ENCODE results near the gene DMPK.
"Not testable (repeated sequence)": the region's sequence is repeated elsewhere in the genome, so short reads cannot be mapped to it uniquely, and the experiment has no call there.

The DMPK gene

DNA sequence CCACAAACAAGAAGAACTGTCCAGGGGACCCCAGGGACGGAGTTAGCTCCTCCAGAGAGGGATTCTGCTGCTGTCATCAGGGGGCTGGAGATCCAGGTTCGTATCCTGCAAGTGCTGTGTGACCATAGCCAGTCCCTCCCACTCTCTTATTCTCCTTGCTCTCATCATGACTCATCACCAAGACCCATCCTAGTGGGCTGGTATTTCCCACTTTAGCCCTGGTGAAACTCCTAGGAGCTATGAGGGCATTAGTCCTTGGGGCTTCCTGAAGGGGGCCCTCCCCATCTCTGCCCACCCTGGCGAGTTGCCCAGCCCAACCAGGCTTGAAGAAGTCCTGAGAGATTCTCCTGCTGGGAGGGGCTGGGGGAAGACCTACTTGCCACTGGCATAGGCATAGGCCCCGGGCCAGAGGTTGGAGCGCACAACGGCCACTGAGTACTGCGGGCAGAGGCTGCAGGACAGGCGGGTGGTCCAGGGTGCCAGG lies 17.8 kb upstream of the DMPK start:
- Histone ChIP-seq H3K79me2 (ENCODE audit: low read length) (no peaks in the 10 kb centered on the region), H3K4me2 (ENCODE audit: low read length) (peak overlapping the region; percentile 33), H3K27ac (ENCODE audit: low read length) (no peak overlapping the region), H3K36me3 (replicated peaks; ENCODE audit: low read depth, low read length) (no peaks in the 10 kb centered on the region), H2AFZ (ENCODE audit: low read depth, low read length) (no peak overlapping the region), H3K4me1 (ENCODE audit: low read length) (peaks cover 26% of the 10 kb centered on the region), H4K20me1 (ENCODE audit: insufficient read depth, low read length) (no peaks in the 10 kb centered on the region), H3K4me3 (ENCODE audit: low read length) (no peak overlapping the region), H3K27me3 (ENCODE audit: low read depth, low read length) (no peaks in the 10 kb centered on the region; the same call in 1 of the 2 replicates), H3K9ac (ENCODE audit: low read length) (no peak overlapping the region), H3K9me3 (ENCODE audit: insufficient read depth, low read length) (no peaks in the 10 kb centered on the region)
- TF ChIP-seq CTCF (IDR thresholded peaks at IDR 0.05; ENCODE audit: low read depth, low read length) (no peak), EZH2phosphoT487 (IDR thresholded peaks at IDR 0.05; ENCODE audit: low read depth) (no peak)

DNA sequence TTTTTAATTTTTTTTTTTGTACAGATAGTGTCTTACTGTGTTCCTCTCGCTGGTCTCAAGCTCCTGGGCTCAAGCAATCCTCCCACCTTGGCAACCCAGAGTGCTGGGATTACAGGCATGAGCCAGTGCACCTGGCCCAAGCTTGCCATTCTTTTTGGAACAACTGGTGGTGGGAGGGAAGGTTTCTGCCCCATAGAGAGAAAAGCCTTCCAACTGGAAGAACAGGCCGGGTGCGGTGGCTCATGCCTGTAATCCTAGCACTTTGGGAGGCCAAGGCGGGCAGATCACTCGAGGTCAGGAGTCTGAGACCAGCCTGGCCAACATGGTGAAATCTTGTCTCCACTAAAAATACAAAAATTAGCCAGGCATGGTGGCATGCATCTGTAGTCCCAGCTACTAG lies 17.3 kb upstream of the DMPK start:
- H3K27me3 ChIP-seq (ENCODE audit: low read depth, low read length); H3K9ac ChIP-seq (ENCODE audit: low read length); H3K4me3 ChIP-seq (ENCODE audit: low read length); H2AFZ ChIP-seq (ENCODE audit: low read depth, low read length); H4K20me1 ChIP-seq (ENCODE audit: insufficient read depth, low read length); H3K79me2 ChIP-seq (ENCODE audit: low read length); H3K36me3 ChIP-seq (replicated peaks; ENCODE audit: low read depth, low read length); H3K27ac ChIP-seq (ENCODE audit: low read length); H3K9me3 ChIP-seq (ENCODE audit: insufficient read depth, low read length): not testable (repeated sequence)
- H3K4me2 ChIP-seq (ENCODE audit: low read length) = peak overlapping the region; percentile 70; the same call in 1 of the 2 replicates
- peaks cover 26% of the 10 kb centered on the region for H3K4me1 ChIP-seq (ENCODE audit: low read length)

DNA sequence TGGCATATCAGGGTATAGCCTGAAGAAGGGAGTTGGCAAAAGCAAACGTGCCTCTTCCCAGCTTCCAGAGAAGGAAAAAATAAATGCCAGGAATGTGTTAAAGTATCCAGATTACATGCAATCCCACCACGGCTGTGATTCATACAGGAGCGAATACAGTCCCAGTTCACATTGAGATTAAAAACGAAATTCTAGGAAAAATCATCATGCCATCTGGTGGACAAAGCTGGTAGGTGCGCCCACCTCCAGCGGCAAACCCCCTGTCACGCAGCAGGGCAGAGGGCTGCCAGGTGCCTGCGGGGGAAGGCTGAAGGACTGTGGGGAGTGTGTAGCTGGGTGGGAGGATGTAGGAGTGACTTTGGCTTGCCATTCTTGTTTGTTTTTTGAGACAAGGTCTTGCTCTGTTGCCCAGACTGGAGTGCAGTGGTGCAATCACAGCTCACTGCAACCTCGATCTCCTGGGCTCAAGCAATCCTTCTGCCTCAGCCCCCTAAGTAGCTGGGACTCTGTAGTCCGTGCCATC lies 16.8 kb upstream of the DMPK start:
- Histone ChIP-seq H3K79me2 (ENCODE audit: low read length) (no peaks in the 10 kb centered on the region), H3K4me1 (ENCODE audit: low read length) (peaks cover 27% of the 10 kb centered on the region), H3K27me3 (ENCODE audit: low read depth, low read length) (no peaks in the 10 kb centered on the region; the same call in 1 of the 2 replicates), H3K27ac (ENCODE audit: low read length) (no peak overlapping the region), H4K20me1 (ENCODE audit: insufficient read depth, low read length) (no peaks in the 10 kb centered on the region), H2AFZ (ENCODE audit: low read depth, low read length) (0 out of 2 replicates have a peak overlapping the region, but pooled peaks have one; percentile 36), H3K9ac (ENCODE audit: low read length) (no peak overlapping the region), H3K4me2 (ENCODE audit: low read length) (peak overlapping the region; percentile 70), H3K36me3 (replicated peaks; ENCODE audit: low read depth, low read length) (no peaks in the 10 kb centered on the region), H3K9me3 (ENCODE audit: insufficient read depth, low read length) (no peaks in the 10 kb centered on the region), H3K4me3 (ENCODE audit: low read length) (peak overlapping the region; percentile 44)
- TF ChIP-seq EZH2phosphoT487 (IDR thresholded peaks at IDR 0.05; ENCODE audit: low read depth) (no peak), CTCF (IDR thresholded peaks at IDR 0.05; ENCODE audit: low read depth, low read length) (peak; percentile 94)

DNA sequence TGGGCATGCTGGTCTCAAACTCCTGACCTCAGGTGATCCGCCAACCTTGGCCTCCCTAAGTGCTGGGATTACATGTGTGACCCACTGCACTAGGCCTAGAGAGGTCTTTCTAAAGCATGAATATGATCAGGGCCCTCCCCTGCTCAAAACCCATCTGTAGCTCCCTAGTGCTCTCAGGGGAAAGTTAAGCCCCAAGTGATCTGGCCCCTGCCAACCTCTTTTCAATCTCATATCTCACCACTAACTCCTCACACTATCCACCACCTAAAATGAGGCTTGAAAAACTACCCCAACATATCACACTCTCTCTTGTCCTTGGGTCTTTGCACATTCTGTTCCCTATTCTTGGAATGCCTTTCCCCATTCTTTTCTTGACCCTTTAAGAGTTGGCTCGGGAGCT lies 12.3 kb upstream of the DMPK start:
- Histone ChIP-seq H2AFZ (ENCODE audit: low read depth, low read length) (no peak overlapping the region), H4K20me1 (ENCODE audit: insufficient read depth, low read length) (peaks cover 14% of the 10 kb centered on the region), H3K9me3 (ENCODE audit: insufficient read depth, low read length) (no peaks in the 10 kb centered on the region), H3K27me3 (ENCODE audit: low read depth, low read length) (no peaks in the 10 kb centered on the region), H3K36me3 (replicated peaks; ENCODE audit: low read depth, low read length) (peaks cover 5% of the 10 kb centered on the region), H3K4me2 (ENCODE audit: low read length) (no peak overlapping the region), H3K4me3 (ENCODE audit: low read length) (no peak overlapping the region), H3K27ac (ENCODE audit: low read length) (no peak overlapping the region), H3K79me2 (ENCODE audit: low read length) (peaks cover 15% of the 10 kb centered on the region), H3K4me1 (ENCODE audit: low read length) (peaks cover 39% of the 10 kb centered on the region), H3K9ac (ENCODE audit: low read length) (no peak overlapping the region)
- TF ChIP-seq EZH2phosphoT487 (IDR thresholded peaks at IDR 0.05; ENCODE audit: low read depth) (no peak), CTCF (IDR thresholded peaks at IDR 0.05; ENCODE audit: low read depth, low read length) (no peak)
